Measurements from ENCODE around the gene ACTRT2. TPM values are rescaled to one million over a fixed set of nuclear protein-coding genes. Genes with fewer than 3 reads are reported as not detected.

The ACTRT2 gene
- total and polyA plus RNA-seq, 12 donors = not detected

DNA sequence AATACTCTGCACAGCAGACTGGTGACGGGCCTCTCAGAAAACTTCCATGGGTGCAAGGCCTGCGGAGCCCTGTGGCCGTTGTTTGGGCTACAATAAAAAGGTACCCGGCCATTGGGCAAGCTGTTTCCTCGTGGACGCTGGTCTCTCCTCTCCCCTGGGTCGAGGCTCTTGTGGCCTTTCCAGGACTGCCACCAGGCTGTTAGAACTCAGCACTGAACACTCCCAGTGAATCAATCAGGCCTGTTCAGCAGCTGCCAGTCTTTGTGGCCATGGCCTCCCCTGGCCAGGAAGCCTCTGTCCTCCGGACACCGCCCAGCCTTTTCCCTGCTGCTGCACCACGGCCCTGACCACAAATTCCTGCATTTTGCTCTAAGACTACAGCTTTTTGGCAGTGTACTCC is 33.0 kb upstream of the ACTRT2 start:
- peak in 1 of 7 donors; percentile 5 for DNase-seq
- WGBS, 4 donors = 76 to 79% (median 77%) methylated on average over 7 to 10 of the region's 10 CpGs
- no peaks in the 10 kb centered on the region for H3K27me3 ChIP-seq
- H3K4me1 ChIP-seq (replicated peaks in 1 of 2) = no peaks in the 10 kb centered on the region
- no peak overlapping the region for H3K4me3 ChIP-seq
- H3K9me3 ChIP-seq (replicated peaks in 1 of 3) = no peaks in the 10 kb centered on the region
- TF ChIP-seq POLR2A (IDR thresholded peaks at IDR 0.05) = no peak
- TF ChIP-seq, protein P1, sequence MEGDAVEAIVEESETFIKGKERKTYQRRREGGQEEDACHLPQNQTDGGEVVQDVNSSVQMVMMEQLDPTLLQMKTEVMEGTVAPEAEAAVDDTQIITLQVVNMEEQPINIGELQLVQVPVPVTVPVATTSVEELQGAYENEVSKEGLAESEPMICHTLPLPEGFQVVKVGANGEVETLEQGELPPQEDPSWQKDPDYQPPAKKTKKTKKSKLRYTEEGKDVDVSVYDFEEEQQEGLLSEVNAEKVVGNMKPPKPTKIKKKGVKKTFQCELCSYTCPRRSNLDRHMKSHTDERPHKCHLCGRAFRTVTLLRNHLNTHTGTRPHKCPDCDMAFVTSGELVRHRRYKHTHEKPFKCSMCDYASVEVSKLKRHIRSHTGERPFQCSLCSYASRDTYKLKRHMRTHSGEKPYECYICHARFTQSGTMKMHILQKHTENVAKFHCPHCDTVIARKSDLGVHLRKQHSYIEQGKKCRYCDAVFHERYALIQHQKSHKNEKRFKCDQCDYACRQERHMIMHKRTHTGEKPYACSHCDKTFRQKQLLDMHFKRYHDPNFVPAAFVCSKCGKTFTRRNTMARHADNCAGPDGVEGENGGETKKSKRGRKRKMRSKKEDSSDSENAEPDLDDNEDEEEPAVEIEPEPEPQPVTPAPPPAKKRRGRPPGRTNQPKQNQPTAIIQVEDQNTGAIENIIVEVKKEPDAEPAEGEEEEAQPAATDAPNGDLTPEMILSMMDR (IDR thresholded peaks at IDR 0.05) = no peak
- intact Hi-C loops (cut with DNase I) = no loop called here
- no peaks in the 10 kb centered on the region for H3K36me3 ChIP-seq (replicated peaks in 1 of 2)
- no peak overlapping the region for H3K27ac ChIP-seq

DNA sequence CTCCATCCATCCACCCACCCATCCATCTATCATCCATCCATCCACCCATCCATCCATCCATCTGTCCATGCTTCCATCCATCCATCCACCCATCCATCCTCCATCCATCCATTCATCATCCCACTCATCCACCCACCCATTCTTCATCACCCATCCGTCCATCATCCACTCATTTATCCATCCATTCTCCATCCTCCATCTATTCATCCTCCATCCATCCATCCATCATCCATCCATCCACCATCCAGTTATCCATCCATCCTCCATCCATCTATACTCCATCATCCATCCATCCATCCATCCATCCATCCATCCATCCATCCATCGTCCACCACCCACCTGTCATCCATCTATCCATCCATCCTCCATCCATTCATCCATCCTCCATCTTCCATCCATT is 32.1 kb upstream of the ACTRT2 start:
- no peaks in the 10 kb centered on the region for H3K36me3 ChIP-seq (replicated peaks in 1 of 2)
- H3K4me3 ChIP-seq = no peak overlapping the region
- DNase-seq = no peak
- H3K27me3 ChIP-seq = no peaks in the 10 kb centered on the region
- H3K4me1 ChIP-seq (replicated peaks in 1 of 2) = no peaks in the 10 kb centered on the region
- intact Hi-C loops (cut with DNase I) = no loop called here
- no peak for TF ChIP-seq POLR2A (IDR thresholded peaks at IDR 0.05)
- TF ChIP-seq, protein P1 (IDR thresholded peaks at IDR 0.05) = no peak
- H3K9me3 ChIP-seq (replicated peaks in 1 of 3) = no peaks in the 10 kb centered on the region
- 68 to 79% (median 71%) methylated on average over 2 of the region's 2 CpGs for WGBS, 4 donors
- H3K27ac ChIP-seq = no peak overlapping the region

DNA sequence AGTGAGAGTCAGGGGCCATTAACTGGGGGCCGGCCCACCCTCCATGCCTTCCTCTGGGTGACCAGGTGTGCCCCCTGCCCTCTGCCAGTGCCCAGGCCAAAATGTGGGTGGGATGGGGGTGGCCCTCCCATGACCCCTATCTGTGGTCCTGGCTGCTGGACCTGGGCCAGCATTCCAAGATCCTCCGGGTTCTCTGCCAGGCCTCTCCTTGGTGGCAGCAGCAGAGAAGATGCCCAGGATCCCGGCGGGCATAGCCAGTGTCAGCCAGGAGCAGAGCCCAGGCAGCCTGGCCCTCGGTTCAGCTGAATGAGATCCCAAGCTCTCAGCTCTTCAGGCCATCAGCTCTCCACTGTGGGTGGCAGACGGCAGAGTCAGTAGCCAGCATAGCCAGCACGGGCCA is 31.3 kb upstream of the ACTRT2 start:
- Histone ChIP-seq H3K27me3 (no peaks in the 10 kb centered on the region), H3K4me1 (replicated peaks in 1 of 2) (no peaks in the 10 kb centered on the region), H3K9me3 (replicated peaks in 1 of 3) (no peaks in the 10 kb centered on the region), H3K4me3 (no peak overlapping the region), H3K36me3 (replicated peaks in 1 of 2) (no peaks in the 10 kb centered on the region), H3K27ac (no peak overlapping the region)
- peak in 1 of 7 donors; percentile 0 for DNase-seq
- TF ChIP-seq, protein P1 (IDR thresholded peaks at IDR 0.05) = no peak
- no peak for TF ChIP-seq POLR2A (IDR thresholded peaks at IDR 0.05)
- intact Hi-C loops (cut with DNase I) = no loop called here
- 67 to 93% (median 83%) methylated on average over 1 to 7 of the region's 7 CpGs for WGBS, 4 donors

DNA sequence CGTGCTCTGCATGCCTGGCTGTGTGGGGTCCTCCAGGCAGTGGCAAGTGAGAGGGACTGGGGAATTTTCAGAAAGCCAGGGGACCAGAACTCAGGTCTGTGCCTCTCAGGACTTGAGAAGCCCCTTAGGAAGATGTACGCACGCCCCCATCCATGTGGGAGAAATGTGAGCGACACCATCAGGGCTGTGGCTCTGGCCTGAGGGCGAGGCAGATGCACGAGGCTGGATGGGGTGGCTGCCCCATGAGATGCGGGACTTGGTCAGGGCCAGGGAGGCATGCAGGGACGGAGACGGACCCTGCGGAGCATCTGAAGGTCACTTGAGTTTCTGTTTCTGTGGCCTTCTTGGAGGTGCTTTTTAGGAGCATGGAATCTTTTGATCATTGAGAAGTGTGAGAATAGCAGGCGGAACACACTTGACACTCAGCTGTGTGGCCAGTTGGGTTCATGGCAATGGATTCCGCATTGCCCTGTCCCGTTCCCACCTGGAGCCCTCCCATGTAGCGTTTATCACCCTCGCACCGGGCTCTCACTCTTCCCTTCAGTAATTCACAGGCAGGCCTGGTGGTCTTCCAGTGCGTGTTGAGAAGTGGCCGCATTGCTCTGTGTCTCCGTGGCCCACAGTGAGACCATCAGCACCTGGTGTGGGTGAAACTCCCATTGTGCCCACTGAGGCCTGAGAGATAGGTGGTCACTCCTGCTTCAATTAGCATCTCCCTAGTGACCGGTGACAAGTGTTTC is 30.7 kb upstream of the ACTRT2 start:
- intact Hi-C loops (cut with DNase I) = no loop called here
- Histone ChIP-seq H3K9me3 (replicated peaks in 1 of 3) (no peaks in the 10 kb centered on the region), H3K36me3 (replicated peaks in 1 of 2) (no peaks in the 10 kb centered on the region), H3K4me1 (replicated peaks in 1 of 2) (no peaks in the 10 kb centered on the region), H3K27me3 (no peaks in the 10 kb centered on the region), H3K27ac (no peak overlapping the region), H3K4me3 (no peak overlapping the region)
- DNase-seq = peak in 1 of 7 donors; percentile 3
- 80 to 87% (median 83%) methylated on average over 18 to 20 of the region's 20 CpGs for WGBS, 4 donors
- TF ChIP-seq POLR2A (IDR thresholded peaks at IDR 0.05) = no peak
- TF ChIP-seq, protein P1 (IDR thresholded peaks at IDR 0.05) = no peak

Data from adrenal gland (tissue), 12 donors.